Liver (tissue), 9 donors: ENCODE results near the gene RALGDS. TPM values are rescaled to one million over a fixed set of nuclear protein-coding genes. Genes with fewer than 3 reads are reported as not detected.
"Not testable (repeated sequence)": the region's sequence is repeated elsewhere in the genome, so short reads cannot be mapped to it uniquely, and the experiment has no call there.

Experiments
- DNase-seq: peaks from one replicate; pipeline ENCODE4 v3.0.0-alpha.2; 2017; ENCODE audit warnings: low spot score
- H3K27ac ChIP-seq, 2 donors: one replicate each; pipeline ENCODE4 v1.7.0; 2013; ENCODE audit warnings: inconsistent platforms in 2 of 2, low read length in 2 of 2, control low read depth in 1 of 2, low read depth in 1 of 2, mild to moderate bottlenecking in 1 of 2
- H3K27me3 ChIP-seq, 4 donors: one replicate each; pipeline versions ENCODE4 v1.6.1 to v1.7.0; 2013; ENCODE audit warnings: low read length in 3 of 4, inconsistent platforms in 1 of 4, mild to moderate bottlenecking in 1 of 4, moderate library complexity in 1 of 4; ENCODE audit not compliant: control insufficient read depth in 4 of 4, insufficient read depth in 4 of 4
- H3K36me3 ChIP-seq, 4 donors: one replicate each; pipeline versions ENCODE4 v1.6.1 to v1.7.0; 2013; ENCODE audit warnings: low read length in 3 of 4, mild to moderate bottlenecking in 3 of 4, low read depth in 1 of 4, moderate library complexity in 1 of 4; ENCODE audit not compliant: control insufficient read depth in 4 of 4, insufficient read depth in 3 of 4
- H3K4me1 ChIP-seq, 4 donors: one replicate each; pipeline versions ENCODE4 v1.6.1 to v1.7.0; 2013; ENCODE audit warnings: low read length in 3 of 4, mild to moderate bottlenecking in 3 of 4, moderate library complexity in 1 of 4; ENCODE audit not compliant: control insufficient read depth in 4 of 4, insufficient read depth in 4 of 4
- H3K4me3 ChIP-seq, 3 donors: one replicate each; pipeline versions ENCODE4 v1.6.1 to v1.7.0; 2013; ENCODE audit warnings: low read length in 3 of 3, control low read depth in 1 of 3, low read depth in 1 of 3, mild to moderate bottlenecking in 1 of 3
- H3K9ac ChIP-seq, 2 donors: one replicate each; pipeline ENCODE4 v1.7.0; 2013; ENCODE audit warnings: low read length in 2 of 2, mild to moderate bottlenecking in 2 of 2, moderate library complexity in 2 of 2, control low read depth in 1 of 2, low read depth in 1 of 2
- H3K9me3 ChIP-seq, 4 donors: one replicate each; pipeline versions ENCODE4 v1.6.1 to v1.7.0; 2013; ENCODE audit warnings: low read length in 3 of 4; ENCODE audit not compliant: control insufficient read depth in 4 of 4
- CTCF ChIP-seq: fragments of 150-350 bp; IDR thresholded peaks from 2 replicates; pipeline ENCODE4 v1.5.1; 2017; ENCODE audit warnings: improper control_type of control experiment, low read depth, low read length; ENCODE audit not compliant: missing input control
- EGR1 ChIP-seq, 2 donors: IDR thresholded peaks; 2 replicates each; pipeline ENCODE4 v1.6.1; 2016 to 2018; ENCODE audit warnings: antibody characterized with exemption in 2 of 2, low read depth in 2 of 2
- FOXA1 ChIP-seq: IDR thresholded peaks from 2 replicates; pipeline ENCODE4 v1.6.1; 2016; ENCODE audit warnings: antibody characterized with exemption
- FOXA2 ChIP-seq: IDR thresholded peaks from 2 replicates; pipeline ENCODE4 v1.6.1; 2016; ENCODE audit warnings: antibody characterized with exemption
- GABPA ChIP-seq, 2 donors: IDR thresholded peaks in 1 of 2; conservative IDR thresholded peaks in 1 of 2; 2 replicates each; pipeline ENCODE4 v1.6.1; 2016; ENCODE audit warnings: antibody characterized with exemption in 2 of 2, mild to moderate bottlenecking in 1 of 2, moderate library complexity in 1 of 2
- HNF4A ChIP-seq, 2 donors: conservative IDR thresholded peaks; 2 replicates each; pipeline ENCODE4 v1.6.1; 2016; ENCODE audit warnings: antibody characterized with exemption in 2 of 2, mild to moderate bottlenecking in 2 of 2
- HNF4G ChIP-seq: IDR thresholded peaks from 2 replicates; pipeline ENCODE4 v1.6.1; 2016; ENCODE audit warnings: antibody characterized with exemption
- JUND ChIP-seq, 2 donors: IDR thresholded peaks; 2 replicates each; pipeline ENCODE4 v1.6.1; 2016; ENCODE audit warnings: antibody characterized with exemption in 2 of 2
- RAD21 ChIP-seq, 2 donors: IDR thresholded peaks; 2 replicates each; pipeline ENCODE4 v1.6.1; 2016; ENCODE audit warnings: antibody characterized with exemption in 2 of 2, mild to moderate bottlenecking in 2 of 2
- REST ChIP-seq: IDR thresholded peaks from 2 replicates; pipeline ENCODE4 v1.6.1; 2016; ENCODE audit warnings: antibody characterized with exemption, mild to moderate bottlenecking
- RXRA ChIP-seq, 2 donors: IDR thresholded peaks; 2 replicates each; pipeline ENCODE4 v1.6.1; 2017 to 2018; ENCODE audit warnings: antibody characterized with exemption in 2 of 2, mild to moderate bottlenecking in 1 of 2
- SP1 ChIP-seq: IDR thresholded peaks from 2 replicates; pipeline ENCODE4 v1.6.1; 2018; ENCODE audit warnings: antibody characterized with exemption, mild to moderate bottlenecking
- TAF1 ChIP-seq: conservative IDR thresholded peaks from 2 replicates; pipeline ENCODE4 v1.6.1; 2016; ENCODE audit warnings: antibody characterized with exemption, mild to moderate bottlenecking
- YY1 ChIP-seq: IDR thresholded peaks from 2 replicates; pipeline ENCODE4 v1.6.1; 2016; ENCODE audit warnings: antibody characterized with exemption, mild to moderate bottlenecking
- ZBTB33 ChIP-seq: IDR thresholded peaks from 2 replicates; pipeline ENCODE4 v1.6.1; 2016; ENCODE audit warnings: antibody characterized with exemption
- WGBS: extraction: QIAGEN DNeasy Blood & Tissue Kit; methylation state at CpG from one replicate; pipeline ENCODE4 v1.1.7; 2013; 5-methylcytosine and 5-hydroxymethylcytosine counted together
- polyA plus RNA-seq, 2 donors: library from polyadenylated mRNA; stranded (reverse) in 1 of 2; unstranded in 1 of 2; fragments of 200-250 nt in 1 of 2; fragments of >200 nt in 1 of 2; fragmentation: Nextera tagmentation in 1 of 2; extraction: Ambion mirVana in 1 of 2; gene quantifications; one replicate each; pipeline versions ENCODE4 v1.2.1 to v1.2.3, GENCODE V29; 2013 to 2015
- total RNA-seq, 2 donors: library from RNA; depleted of rRNA; stranded (reverse); fragments of >200 nt; gene quantifications; one replicate each; pipeline ENCODE4 v1.2.3, GENCODE V29; 2014
- TF ChIP-seq, protein P1 (sequence below): IDR thresholded peaks from 2 replicates; pipeline ENCODE4 v1.6.1; 2016; ENCODE audit warnings: antibody characterized with exemption
- TF ChIP-seq, protein P2 (sequence below): IDR thresholded peaks from 2 replicates; pipeline ENCODE4 v1.6.1; 2016; ENCODE audit warnings: antibody characterized with exemption
- donor health status: healthy.
- donor health status: healthy.
- donor health status: healthy.
- donor health status: healthy.
- donor health status: healthy.

Gene RALGDS
- total and polyA plus RNA-seq, 4 donors = 1.3 to 19.0 (median 7.3) TPM

DNA sequence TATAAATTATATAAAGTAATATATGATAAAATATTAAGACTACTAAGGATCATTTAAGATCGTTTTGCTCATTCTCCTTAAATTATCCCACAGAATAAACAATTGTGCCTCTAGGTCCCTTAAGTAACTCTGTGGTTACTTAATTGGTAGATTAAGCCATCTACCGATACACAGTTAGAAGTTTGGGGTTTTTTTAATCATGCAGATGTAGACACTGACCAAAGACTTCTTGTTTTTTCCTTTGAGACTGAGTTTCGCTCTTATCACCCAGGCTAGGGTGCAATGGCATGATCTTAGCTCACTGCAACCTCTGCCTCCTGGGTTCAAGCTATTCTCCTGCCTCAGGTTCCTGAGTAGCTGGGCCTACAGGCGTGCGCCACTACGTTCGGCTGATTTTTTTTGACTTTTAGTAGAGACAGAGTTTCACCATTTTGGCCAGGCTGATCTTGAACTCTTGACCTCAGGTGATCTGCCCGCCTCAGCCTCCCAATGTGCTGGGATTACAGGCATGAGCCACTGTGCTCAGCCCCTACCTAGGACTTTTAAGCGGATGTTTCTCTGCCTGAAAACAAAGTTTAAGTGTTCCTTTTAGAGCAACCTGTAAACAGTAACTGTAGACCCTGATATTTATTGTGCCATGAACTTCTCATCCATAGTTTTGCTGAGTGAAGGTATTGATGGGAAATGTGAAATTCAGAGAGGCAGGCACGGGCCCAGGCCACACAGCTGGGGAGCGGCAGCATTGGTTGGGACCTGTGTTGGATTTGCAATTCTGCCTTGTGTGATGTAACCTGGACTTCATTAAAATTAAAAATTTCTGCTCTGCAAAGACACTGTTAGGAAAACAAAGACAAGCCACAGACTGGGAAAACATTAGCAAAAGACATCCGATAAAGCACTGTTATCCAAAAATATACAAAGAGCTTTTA is 47.7 kb downstream of the RALGDS start (continued):
- TF ChIP-seq CTCF = no peak
- no peak for TF ChIP-seq EGR1 (IDR thresholded peaks at IDR 0.05; ENCODE audit: low read depth in 2 of 2)
- TF ChIP-seq ZBTB33 = no peak

DNA sequence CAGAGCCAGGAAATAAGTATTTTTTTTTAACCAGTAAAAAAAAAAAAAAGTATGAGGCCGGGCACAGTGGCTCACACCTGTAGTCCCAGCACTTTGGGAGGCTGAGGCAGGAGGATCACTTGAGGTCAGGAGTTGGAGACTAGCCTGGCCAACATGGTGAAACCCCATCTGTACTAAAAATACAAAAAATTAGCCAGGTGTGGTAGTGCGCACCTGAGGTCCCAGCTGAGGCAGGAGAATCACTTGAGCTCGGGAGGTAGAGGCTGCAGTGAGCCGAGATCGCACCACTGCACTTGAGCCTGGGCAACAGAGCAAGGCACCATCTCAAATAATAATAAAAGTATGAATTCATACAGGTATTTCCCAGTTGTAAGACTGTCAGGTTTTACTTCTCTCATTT is 48.8 kb downstream of the RALGDS start:
- H3K4me1 ChIP-seq, DNase-seq, H3K9ac ChIP-seq, H3K27me3 ChIP-seq, H3K9me3 ChIP-seq, H3K4me3 ChIP-seq, H3K36me3 ChIP-seq, H3K27ac ChIP-seq: not testable (repeated sequence)
- WGBS = 93% methylated on average over 5 of the region's 5 CpGs

DNA sequence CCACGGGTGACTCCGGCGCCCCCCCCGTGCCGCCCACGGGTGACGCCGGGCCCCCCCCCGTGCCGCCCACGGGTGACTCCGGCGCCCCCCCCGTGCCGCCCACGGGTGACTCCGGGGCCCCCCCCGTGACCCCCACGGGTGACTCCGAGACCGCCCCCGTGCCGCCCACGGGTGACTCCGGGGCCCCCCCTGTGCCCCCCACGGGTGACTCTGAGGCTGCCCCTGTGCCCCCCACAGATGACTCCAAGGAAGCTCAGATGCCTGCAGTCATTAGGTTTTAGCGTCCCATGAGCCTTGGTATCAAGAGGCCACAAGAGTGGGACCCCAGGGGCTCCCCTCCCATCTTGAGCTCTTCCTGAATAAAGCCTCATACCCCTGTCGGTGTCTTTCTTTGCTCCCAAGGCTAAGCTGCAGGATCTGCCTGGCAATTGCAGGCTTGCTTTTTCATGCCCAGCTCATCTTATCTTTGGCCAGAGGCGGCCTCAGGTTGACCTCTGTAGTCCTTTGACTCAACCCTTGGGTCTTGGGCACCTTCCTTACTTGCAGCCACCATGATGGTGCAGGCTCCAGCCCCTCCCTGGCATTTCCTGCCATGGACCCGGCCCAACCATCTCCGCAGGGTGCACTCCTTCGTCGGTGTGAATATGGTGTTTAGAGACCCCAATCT is 49.4 kb downstream of the RALGDS start:
- no peak for DNase-seq
- H3K9me3 ChIP-seq = no peaks in the 10 kb centered on the region
- WGBS = 91% methylated on average over 33 of the region's 33 CpGs
- H3K4me3 ChIP-seq = no peak overlapping the region
- no peaks in the 10 kb centered on the region for H3K36me3 ChIP-seq
- H3K27me3 ChIP-seq = no peaks in the 10 kb centered on the region
- H3K4me1 ChIP-seq = no peaks in the 10 kb centered on the region
- H3K27ac ChIP-seq = no peak overlapping the region
- H3K9ac ChIP-seq = no peak overlapping the region
- no peak for TF ChIP-seq RXRA (IDR thresholded peaks at IDR 0.05)
- no peak for TF ChIP-seq GABPA (IDR thresholded peaks at IDR 0.05 in 1 of 2, conservative IDR thresholded peaks at IDR 0.05 in 1 of 2)
- no peak for TF ChIP-seq RAD21 (IDR thresholded peaks at IDR 0.05)
- no peak for TF ChIP-seq FOXA2
- TF ChIP-seq YY1 = no peak
- TF ChIP-seq SP1 = no peak
- no peak for TF ChIP-seq EGR1 (IDR thresholded peaks at IDR 0.05; ENCODE audit: low read depth in 2 of 2)
- no peak for TF ChIP-seq CTCF
- TF ChIP-seq, protein P1, sequence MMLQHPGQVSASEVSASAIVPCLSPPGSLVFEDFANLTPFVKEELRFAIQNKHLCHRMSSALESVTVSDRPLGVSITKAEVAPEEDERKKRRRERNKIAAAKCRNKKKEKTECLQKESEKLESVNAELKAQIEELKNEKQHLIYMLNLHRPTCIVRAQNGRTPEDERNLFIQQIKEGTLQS = no peak
- TF ChIP-seq JUND (IDR thresholded peaks at IDR 0.05) = no peak
- TF ChIP-seq HNF4G = no peak
- no peak for TF ChIP-seq FOXA1
- TF ChIP-seq HNF4A (conservative IDR thresholded peaks at IDR 0.05) = no peak
- TF ChIP-seq, protein P2, sequence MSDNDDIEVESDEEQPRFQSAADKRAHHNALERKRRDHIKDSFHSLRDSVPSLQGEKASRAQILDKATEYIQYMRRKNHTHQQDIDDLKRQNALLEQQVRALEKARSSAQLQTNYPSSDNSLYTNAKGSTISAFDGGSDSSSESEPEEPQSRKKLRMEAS = no peak
- no peak for TF ChIP-seq TAF1
- no peak for TF ChIP-seq REST
